Mucosa of descending colon (tissue), 3 donors: ENCODE data around the gene ITK. TPM values are rescaled to one million over a fixed set of nuclear protein-coding genes. Genes with fewer than 3 reads are reported as not detected.
A peak's percentile ranks its signal among the peaks of the same experiment; 100 is the strongest.

ENCODE experiments used
- ATAC-seq: fragments of 200-7000 bp; cut with Tn5 transposase; one replicate; pipeline ENCODE4 v1.9.1; 2020; ENCODE audit warnings: mild to moderate bottlenecking, moderate library complexity
- DNase-seq, 3 donors: peaks; one replicate each; pipeline ENCODE4 v3.0.0-alpha.2; 2020
- H3K36me3 ChIP-seq: fragments of 200-600 bp; one replicate; pipeline ENCODE4 v1.8.0; 2021; ENCODE audit warnings: low read depth, mild to moderate bottlenecking
- H3K4me1 ChIP-seq: fragments of 200-600 bp; one replicate; pipeline ENCODE4 v1.8.0; 2021; ENCODE audit warnings: low read depth, mild to moderate bottlenecking
- H3K4me3 ChIP-seq: fragments of 200-600 bp; one replicate; pipeline ENCODE4 v1.8.0; 2021; ENCODE audit warnings: mild to moderate bottlenecking
- H3K9me3 ChIP-seq: fragments of 200-600 bp; one replicate; pipeline ENCODE4 v1.8.0; 2021; ENCODE audit warnings: mild to moderate bottlenecking
- CTCF ChIP-seq: fragments of 200-600 bp; IDR thresholded peaks from one replicate; pipeline ENCODE4 v1.8.0; 2022; ENCODE audit warnings: antibody characterized with exemption, mild to moderate bottlenecking
- intact Hi-C, 2 donors: fragments of 100-400 bp; cut with DNase I in 1 of 2; cut with micrococcal nuclease in 1 of 2; formaldehyde crosslinking; loops; one replicate each; pipeline versions ENCODE4 v1.11.0 to v1.11.1; 2022; cut with DNase I, micrococcal nuclease
- total RNA-seq, 3 donors: library from RNA; stranded (reverse); fragmentation: NEBNext Ultra II Directional in 2 of 3; extraction: Animal tissue kit (Norgen Biotek cat#: 25700) in 2 of 3; gene quantifications; one replicate each; pipeline versions ENCODE4 v1.2.1 to v1.2.4, GENCODE V29; 2021 to 2023
- donor health status: DM: no; HTN: no; CAD: no; lungs with moderate emphysema.
- donor health status: DM: no; HTN: no; CAD: no.
- donor health status: DM: no; HTN: yes; CAD: no.

The ITK gene
- total RNA-seq, 3 donors from 2014 or later = 2.6 to 5.7 (median 2.7) TPM

- no peak overlapping the region for H3K4me3 ChIP-seq
- intact Hi-C loops = no loop called here
- H3K36me3 ChIP-seq = no peaks in the 10 kb centered on the region
- TF ChIP-seq CTCF = no peak
- DNase-seq = no peak
- no peaks in the 10 kb centered on the region for H3K9me3 ChIP-seq
- H3K4me1 ChIP-seq = no peaks in the 10 kb centered on the region
- no peak for ATAC-seq
These were observed 100.3 kb downstream of the ITK start for GRCh38 chr5:157280927-157281326.

GRCh38 chr5:157282150-157282549 is 101.5 kb downstream of the ITK start:
- DNase-seq (no peak), ATAC-seq (no peak)
- Histone ChIP-seq H3K4me1 (no peaks in the 10 kb centered on the region), H3K4me3 (no peak overlapping the region), H3K36me3 (no peaks in the 10 kb centered on the region), H3K9me3 (no peaks in the 10 kb centered on the region)
- no peak for TF ChIP-seq CTCF
- intact Hi-C loops = no loop called here

- no peak overlapping the region for H3K4me3 ChIP-seq
- H3K4me1 ChIP-seq = no peaks in the 10 kb centered on the region
- intact Hi-C loops = no loop called here
- no peaks in the 10 kb centered on the region for H3K9me3 ChIP-seq
- DNase-seq (no peak), ATAC-seq (peak; percentile 84)
- TF ChIP-seq CTCF = no peak
- no peaks in the 10 kb centered on the region for H3K36me3 ChIP-seq
These were observed 102.8 kb downstream of the ITK start for GRCh38 chr5:157283434-157283833.

GRCh38 chr5:157284458-157285212 is 104.0 kb downstream of the ITK start:
- DNase-seq = no peak
- Histone ChIP-seq H3K4me1 (no peaks in the 10 kb centered on the region), H3K36me3 (no peaks in the 10 kb centered on the region), H3K9me3 (no peaks in the 10 kb centered on the region), H3K4me3 (no peak overlapping the region)
- no peak for ATAC-seq
- intact Hi-C loops = no loop called here
- TF ChIP-seq CTCF = no peak

- DNase-seq (no peak), ATAC-seq (no peak)
- no peak overlapping the region for H3K4me3 ChIP-seq
- H3K4me1 ChIP-seq = no peaks in the 10 kb centered on the region
- no peaks in the 10 kb centered on the region for H3K9me3 ChIP-seq
- H3K36me3 ChIP-seq = no peaks in the 10 kb centered on the region
- TF ChIP-seq CTCF = no peak
- intact Hi-C loops = no loop called here
These were observed 104.8 kb downstream of the ITK start for GRCh38 chr5:157285310-157286035.
